Ishikawa (cell line): ENCODE measurements around the gene NUP88.

ENCODE experiments used
- CEBPB ChIP-seq: IDR thresholded peaks from 2 replicates; pipeline ENCODE4 v1.6.1; 2012
- CREB1 ChIP-seq: IDR thresholded peaks from 2 replicates; pipeline ENCODE4 v1.6.1; 2012; ENCODE audit warnings: low read depth
- EGR1 ChIP-seq: IDR thresholded peaks from 2 replicates; pipeline ENCODE4 v1.6.1; 2012
- EP300 ChIP-seq: IDR thresholded peaks from 2 replicates; pipeline ENCODE4 v1.6.1; 2012; ENCODE audit warnings: borderline replicate concordance
- FOXM1 ChIP-seq: IDR thresholded peaks from 2 replicates; pipeline ENCODE4 v1.6.1; 2012; ENCODE audit warnings: low read depth, borderline replicate concordance
- MAX ChIP-seq: IDR thresholded peaks from 2 replicates; pipeline ENCODE4 v1.6.1; 2012
- NFIC ChIP-seq: IDR thresholded peaks from 2 replicates; pipeline ENCODE4 v1.6.1; 2012
- RAD21 ChIP-seq: IDR thresholded peaks from 2 replicates; pipeline ENCODE4 v1.6.1; 2012; ENCODE audit warnings: low read depth
- REST ChIP-seq: IDR thresholded peaks from 2 replicates; pipeline ENCODE4 v1.6.1; 2012; ENCODE audit warnings: low read depth, mild to moderate bottlenecking
- TAF1 ChIP-seq: IDR thresholded peaks from 2 replicates; pipeline ENCODE4 v1.6.1; 2012; ENCODE audit warnings: low read depth, mild to moderate bottlenecking
- TCF12 ChIP-seq: IDR thresholded peaks from 2 replicates; pipeline ENCODE4 v1.6.1; 2012; ENCODE audit warnings: low read depth
- TEAD4 ChIP-seq: IDR thresholded peaks from 2 replicates; pipeline ENCODE4 v1.6.1; 2012
- USF1 ChIP-seq: IDR thresholded peaks from 2 replicates; pipeline ENCODE4 v1.6.1; 2012
- YY1 ChIP-seq: IDR thresholded peaks from 2 replicates; pipeline ENCODE4 v1.6.1; 2012; ENCODE audit warnings: low read depth
- ZBTB7A ChIP-seq: IDR thresholded peaks from 2 replicates; pipeline ENCODE4 v1.6.1; 2012; ENCODE audit warnings: low read depth

NUP88 gene

GRCh38 chr17:5410594-5411272, 8.7 kb downstream of the NUP88 start:
- no peak for TF ChIP-seq REST
- no peak for TF ChIP-seq NFIC
- no peak for TF ChIP-seq ZBTB7A
- no peak for TF ChIP-seq YY1
- TF ChIP-seq TAF1: no peak
- TF ChIP-seq EGR1: no peak
- no peak for TF ChIP-seq FOXM1
- TF ChIP-seq CEBPB: no peak
- no peak for TF ChIP-seq EP300

- TF ChIP-seq CREB1 (no peak), MAX (no peak), RAD21 (no peak), FOXM1 (no peak), NFIC (no peak), EGR1 (no peak), TEAD4 (no peak), ZBTB7A (no peak), TAF1 (no peak), REST (no peak), YY1 (no peak), TCF12 (no peak), USF1 (no peak), CEBPB (no peak), EP300 (no peak)
These were observed 11.3 kb downstream of the NUP88 start for GRCh38 chr17:5408186-5408585.

- TF ChIP-seq EGR1 (no peak), FOXM1 (no peak), TAF1 (no peak)
These were observed 14.1 kb downstream of the NUP88 start for GRCh38 chr17:5405400-5405799.

- TF ChIP-seq NFIC (no peak), TEAD4 (no peak), REST (no peak), RAD21 (no peak), TAF1 (no peak), CEBPB (no peak), ZBTB7A (no peak), USF1 (no peak), MAX (no peak), FOXM1 (no peak), YY1 (no peak), CREB1 (no peak), EGR1 (no peak), TCF12 (no peak), EP300 (no peak)
These were observed 19.7 kb downstream of the NUP88 start for GRCh38 chr17:5399767-5400166.

GRCh38 chr17:5396612-5397011, 22.9 kb downstream of the NUP88 start:
- TF ChIP-seq CREB1 (no peak), USF1 (no peak), CEBPB (no peak), EGR1 (no peak), REST (no peak), TEAD4 (no peak), RAD21 (no peak), ZBTB7A (no peak), YY1 (no peak), NFIC (no peak), TAF1 (no peak), FOXM1 (no peak), TCF12 (no peak), MAX (no peak), EP300 (no peak)
